GM13976 (cell line): ENCODE data around the gene TRANK1.

ENCODE experiments used
- DNase-seq: peaks from one replicate; pipeline ENCODE4 v3.0.0; 2012; ENCODE audit warnings: low spot score
- CTCF ChIP-seq: IDR thresholded peaks from 2 replicates; pipeline ENCODE4 v1.5.1; 2012; ENCODE audit warnings: borderline replicate concordance, mild to moderate bottlenecking; ENCODE audit not compliant: insufficient read depth; ENCODE audit errors: extremely low read depth, missing control alignments, control extremely low read depth
- in situ Hi-C: fragments of 300-500 bp; cut with MboI; formaldehyde crosslinking; loops from one replicate; pipeline ENCODE4 v1.12.0; 2022; ENCODE audit warnings: low sequenced_read_pairs, mixed read lengths, inconsistent platforms; ENCODE audit not compliant: unreplicated experiment

The TRANK1 gene

GRCh38 chr3:36923981-36924743 lies 20.7 kb downstream of the TRANK1 start:
- DNase-seq, result no peak
- in situ Hi-C loops, result no loop called here
- no peak for TF ChIP-seq CTCF

- DNase-seq, result no peak
Observed at GRCh38 chr3:36923523-36923943, 21.3 kb downstream of the TRANK1 start.

GRCh38 chr3:36920884-36921567 lies 23.8 kb downstream of the TRANK1 start:
- TF ChIP-seq CTCF, result no peak
- in situ Hi-C loops, result no loop called here
- DNase-seq, result no peak

More at GRCh38 chr3:36923523-36923943, 21.3 kb downstream of the TRANK1 start:
- TF ChIP-seq CTCF, result no peak
- in situ Hi-C loops, result no loop called here

GRCh38 chr3:36919439-36920160 lies 25.3 kb downstream of the TRANK1 start:
- in situ Hi-C loops, result no loop called here
- TF ChIP-seq CTCF, result no peak
- DNase-seq, result no peak

GRCh38 chr3:36918050-36918449 lies 26.8 kb downstream of the TRANK1 start:
- no peak for TF ChIP-seq CTCF
- in situ Hi-C loops, result no loop called here
- no peak for DNase-seq

GRCh38 chr3:36911990-36912804 lies 32.7 kb downstream of the TRANK1 start:
- DNase-seq, result peak; percentile 83
- no peak for TF ChIP-seq CTCF
- in situ Hi-C loops, result no loop called here
